ENCODE data around the gene SLC9A9.

SLC9A9 gene

GRCh38 chr3:143384076-143384475, 464.2 kb downstream of the SLC9A9 start:
- DNase-seq, result no peak

- no peak for DNase-seq
Observed at GRCh38 chr3:143383421-143383820, 464.8 kb downstream of the SLC9A9 start.

GRCh38 chr3:143382816-143383215, 465.5 kb downstream of the SLC9A9 start:
- no peak for DNase-seq

GRCh38 chr3:143380449-143380848, 467.8 kb downstream of the SLC9A9 start:
- DNase-seq, result no peak

- no peak for DNase-seq
Observed at GRCh38 chr3:143375698-143376097, 472.6 kb downstream of the SLC9A9 start.

- DNase-seq, result no peak
Observed at GRCh38 chr3:143367171-143367570, 481.1 kb downstream of the SLC9A9 start.

- no peak for DNase-seq
Observed at GRCh38 chr3:143366672-143367071, 481.6 kb downstream of the SLC9A9 start.

- DNase-seq, result no peak
Observed at GRCh38 chr3:143363949-143364348, 484.3 kb downstream of the SLC9A9 start.

GRCh38 chr3:143363276-143363675, 485.0 kb downstream of the SLC9A9 start:
- no peak for DNase-seq

GRCh38 chr3:143362115-143362991, 485.9 kb downstream of the SLC9A9 start:
- DNase-seq, result peak; percentile 16

- DNase-seq, result no peak
Observed at GRCh38 chr3:143361589-143361988, 486.7 kb downstream of the SLC9A9 start.

GRCh38 chr3:143360244-143360643, 488.0 kb downstream of the SLC9A9 start:
- DNase-seq, result no peak

- no peak for DNase-seq
Observed at GRCh38 chr3:143358793-143359491, 489.3 kb downstream of the SLC9A9 start.

GRCh38 chr3:143358155-143358792, 490.0 kb downstream of the SLC9A9 start:
- no peak for DNase-seq

- no peak for DNase-seq
Observed at GRCh38 chr3:143357700-143358099, 490.6 kb downstream of the SLC9A9 start.

- no peak for DNase-seq
Observed at GRCh38 chr3:143356839-143357238, 491.4 kb downstream of the SLC9A9 start.

- DNase-seq, result no peak
Observed at GRCh38 chr3:143354342-143354741, 493.9 kb downstream of the SLC9A9 start.

GRCh38 chr3:143352850-143353550, 495.3 kb downstream of the SLC9A9 start:
- DNase-seq, result no peak

- DNase-seq, result no peak
Observed at GRCh38 chr3:143351895-143352608, 496.2 kb downstream of the SLC9A9 start.

GRCh38 chr3:143351354-143351753, 496.9 kb downstream of the SLC9A9 start:
- no peak for DNase-seq

GRCh38 chr3:143349455-143349854, 498.8 kb downstream of the SLC9A9 start:
- DNase-seq, result no peak
